ENCODE results near the gene OAS3.
"Not testable (repeated sequence)": the region's sequence is repeated elsewhere in the genome, so short reads cannot be mapped to it uniquely, and the experiment has no call there.

Gene OAS3, protein sequence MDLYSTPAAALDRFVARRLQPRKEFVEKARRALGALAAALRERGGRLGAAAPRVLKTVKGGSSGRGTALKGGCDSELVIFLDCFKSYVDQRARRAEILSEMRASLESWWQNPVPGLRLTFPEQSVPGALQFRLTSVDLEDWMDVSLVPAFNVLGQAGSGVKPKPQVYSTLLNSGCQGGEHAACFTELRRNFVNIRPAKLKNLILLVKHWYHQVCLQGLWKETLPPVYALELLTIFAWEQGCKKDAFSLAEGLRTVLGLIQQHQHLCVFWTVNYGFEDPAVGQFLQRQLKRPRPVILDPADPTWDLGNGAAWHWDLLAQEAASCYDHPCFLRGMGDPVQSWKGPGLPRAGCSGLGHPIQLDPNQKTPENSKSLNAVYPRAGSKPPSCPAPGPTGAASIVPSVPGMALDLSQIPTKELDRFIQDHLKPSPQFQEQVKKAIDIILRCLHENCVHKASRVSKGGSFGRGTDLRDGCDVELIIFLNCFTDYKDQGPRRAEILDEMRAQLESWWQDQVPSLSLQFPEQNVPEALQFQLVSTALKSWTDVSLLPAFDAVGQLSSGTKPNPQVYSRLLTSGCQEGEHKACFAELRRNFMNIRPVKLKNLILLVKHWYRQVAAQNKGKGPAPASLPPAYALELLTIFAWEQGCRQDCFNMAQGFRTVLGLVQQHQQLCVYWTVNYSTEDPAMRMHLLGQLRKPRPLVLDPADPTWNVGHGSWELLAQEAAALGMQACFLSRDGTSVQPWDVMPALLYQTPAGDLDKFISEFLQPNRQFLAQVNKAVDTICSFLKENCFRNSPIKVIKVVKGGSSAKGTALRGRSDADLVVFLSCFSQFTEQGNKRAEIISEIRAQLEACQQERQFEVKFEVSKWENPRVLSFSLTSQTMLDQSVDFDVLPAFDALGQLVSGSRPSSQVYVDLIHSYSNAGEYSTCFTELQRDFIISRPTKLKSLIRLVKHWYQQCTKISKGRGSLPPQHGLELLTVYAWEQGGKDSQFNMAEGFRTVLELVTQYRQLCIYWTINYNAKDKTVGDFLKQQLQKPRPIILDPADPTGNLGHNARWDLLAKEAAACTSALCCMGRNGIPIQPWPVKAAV

GRCh38 chr12:112937741-112938719, at the start of gene OAS3:
Gene OAS3, plus strand, starts transcription at chr12:112938474. Its CDS starts 57 bp downstream, at chr12:112938531.
- peak; percentile 33 for DNase-seq

GRCh38 chr12:112891093-112892024, 46.9 kb upstream of the OAS3 start:
- no peak for DNase-seq

- no peak for DNase-seq
Observed at GRCh38 chr12:112892856-112893255, 45.4 kb upstream of the OAS3 start.

- no peak for DNase-seq
Observed at GRCh38 chr12:112894128-112894527, 44.1 kb upstream of the OAS3 start.

DNA sequence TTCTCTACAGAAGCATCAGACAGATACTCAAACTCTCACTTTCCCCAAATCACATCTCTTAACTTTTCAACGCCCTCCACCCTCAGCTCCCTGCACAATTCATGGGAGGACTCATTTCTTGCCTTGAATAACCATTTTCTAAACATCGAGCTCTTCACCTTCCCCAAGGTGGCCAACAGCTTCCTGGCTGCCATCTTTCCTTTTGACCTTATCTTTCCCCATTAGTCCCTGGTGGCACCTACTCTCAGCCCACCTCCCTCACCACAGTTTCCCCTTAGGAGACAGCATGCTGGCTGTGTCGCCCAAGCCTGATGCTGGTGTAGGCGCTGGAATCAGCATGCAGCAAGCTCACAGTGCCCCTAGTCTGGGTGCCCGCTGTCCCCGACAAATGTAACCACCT, 39.9 kb upstream of the OAS3 start:
- DNase-seq: no peak

GRCh38 chr12:112900298-112901145, 37.8 kb upstream of the OAS3 start:
- DNase-seq: peak; percentile 15

GRCh38 chr12:112901271-112901670, 37.0 kb upstream of the OAS3 start:
- DNase-seq: no peak

DNA sequence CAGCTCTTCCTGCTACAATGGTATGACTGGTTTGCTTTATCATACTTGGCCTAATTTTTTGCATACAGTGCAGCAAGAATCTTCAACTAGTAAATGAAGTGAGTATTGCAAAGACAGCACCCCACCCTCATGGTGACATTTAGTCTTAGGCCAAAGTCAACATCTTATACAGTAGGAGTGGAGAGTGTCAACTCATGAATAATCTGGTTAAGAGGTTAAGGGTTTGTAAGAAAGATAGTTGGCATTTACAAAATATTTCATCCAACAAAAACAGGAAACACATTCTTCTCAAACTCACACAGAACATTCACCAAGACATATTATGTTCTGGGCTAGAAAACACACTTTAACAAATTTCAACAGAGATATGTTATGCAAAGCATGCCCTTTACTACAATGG, 33.7 kb upstream of the OAS3 start:
- DNase-seq: no peak

- DNase-seq: no peak
Observed at GRCh38 chr12:112905451-112906089, 32.7 kb upstream of the OAS3 start.

DNA sequence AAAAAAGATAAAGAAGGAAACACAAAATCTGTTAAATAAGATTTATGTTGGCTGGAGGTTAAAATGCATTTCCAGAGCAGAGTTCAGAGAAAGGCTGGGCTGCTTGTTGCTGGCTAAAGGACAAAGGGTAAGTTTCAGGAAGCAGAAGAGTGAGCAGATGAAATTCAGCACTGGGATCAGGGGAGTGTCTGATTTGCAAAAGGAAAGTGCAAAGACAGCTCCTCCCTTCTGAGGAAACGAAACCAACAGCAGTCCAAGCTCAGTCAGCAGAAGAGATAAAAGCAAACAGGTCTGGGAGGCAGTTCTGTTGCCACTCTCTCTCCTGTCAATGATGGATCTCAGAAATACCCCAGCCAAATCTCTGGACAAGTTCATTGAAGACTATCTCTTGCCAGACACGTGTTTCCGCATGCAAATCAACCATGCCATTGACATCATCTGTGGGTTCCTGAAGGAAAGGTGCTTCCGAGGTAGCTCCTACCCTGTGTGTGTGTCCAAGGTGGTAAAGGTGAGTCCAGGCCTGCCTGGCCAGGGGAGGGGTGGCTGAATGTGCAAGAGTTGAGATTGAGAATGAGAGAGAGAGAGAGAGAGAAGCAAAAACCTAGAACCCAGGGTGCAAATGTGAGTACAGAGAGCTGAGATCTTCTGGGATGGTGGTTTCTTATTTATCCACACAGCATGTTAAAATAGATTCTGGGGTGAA, 31.4 kb upstream of the OAS3 start, which contains the start of gene OAS1:
Gene OAS1 (plus strand): TSS at position 251 of the 703 bp plus-strand sequence. CDS start 78 bp downstream, at position 329.
- no peak for DNase-seq

DNA sequence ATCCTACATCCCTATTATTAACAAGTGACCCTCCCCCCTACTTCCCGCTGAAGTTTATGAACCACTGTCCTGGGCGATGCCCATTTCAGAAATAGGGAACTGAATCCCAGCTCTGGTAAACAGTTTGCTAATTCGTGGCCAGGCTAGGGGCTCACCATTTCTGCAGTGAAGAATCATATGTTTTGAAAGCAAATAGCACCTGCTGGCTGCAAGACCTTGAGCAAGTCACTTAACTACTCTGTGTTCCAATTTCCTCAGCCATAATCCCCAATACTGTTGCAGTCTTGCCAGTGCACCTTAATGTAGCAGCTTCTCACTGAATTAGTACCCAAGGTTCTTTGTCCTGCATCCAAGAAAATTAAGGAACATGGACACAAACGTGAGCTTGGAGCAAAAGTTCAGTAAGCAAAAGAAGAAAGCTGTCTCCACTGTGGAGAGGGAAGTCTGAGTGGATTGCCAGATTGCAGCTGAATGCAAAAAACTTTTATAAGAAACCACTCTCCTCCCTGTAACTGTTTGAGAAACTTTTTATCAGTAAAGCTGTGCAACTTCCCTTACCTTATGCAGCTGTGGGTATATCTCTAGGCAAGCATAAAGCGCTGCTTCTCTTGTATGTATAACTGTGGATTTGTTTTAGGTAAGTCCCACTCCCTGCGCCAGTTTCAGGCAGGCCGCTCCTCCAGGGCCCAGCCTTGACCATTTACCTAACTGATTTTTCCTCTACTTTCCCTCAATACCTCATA, 30.7 kb upstream of the OAS3 start:
- DNase-seq: no peak

- DNase-seq: peak; percentile 25
Observed at GRCh38 chr12:112908548-112908947, 29.7 kb upstream of the OAS3 start.

DNA sequence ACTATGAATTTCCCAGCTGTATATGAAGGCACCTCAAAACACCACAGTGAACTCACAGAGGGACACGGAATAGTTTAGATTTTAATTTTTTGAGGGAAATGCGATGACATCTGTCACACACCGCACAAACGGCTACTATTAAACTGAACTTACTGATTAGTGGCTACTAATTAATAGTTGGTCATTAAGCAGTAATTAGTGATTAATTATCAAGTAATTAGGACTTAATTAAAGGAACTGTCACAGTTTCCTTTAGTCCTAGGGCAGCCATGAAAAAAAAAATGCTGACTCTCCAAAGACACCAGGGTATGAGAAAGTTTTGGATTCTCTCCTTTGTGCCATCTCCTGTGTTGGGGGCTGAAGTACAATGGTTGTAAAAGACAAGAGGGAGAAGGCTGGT, 28.6 kb upstream of the OAS3 start:
- no peak for DNase-seq

- DNase-seq: no peak
Observed at GRCh38 chr12:112913038-112913688, 25.1 kb upstream of the OAS3 start.

GRCh38 chr12:112913888-112914287, 24.4 kb upstream of the OAS3 start:
- DNase-seq: not testable (repeated sequence)

DNA sequence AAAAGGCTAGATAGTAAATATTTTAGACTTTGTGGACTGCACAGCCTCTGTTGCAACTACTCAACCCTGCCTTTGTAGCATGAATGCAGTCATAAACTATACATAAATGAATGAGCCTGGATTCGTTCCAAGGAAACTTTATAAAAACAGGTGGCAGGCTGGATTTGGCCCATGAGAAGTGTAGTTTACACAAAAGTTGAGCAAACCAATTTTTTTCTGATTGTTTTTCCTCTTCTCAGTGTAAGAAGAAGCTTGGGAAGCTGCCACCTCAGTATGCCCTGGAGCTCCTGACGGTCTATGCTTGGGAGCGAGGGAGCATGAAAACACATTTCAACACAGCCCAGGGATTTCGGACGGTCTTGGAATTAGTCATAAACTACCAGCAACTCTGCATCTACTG, 22.0 kb upstream of the OAS3 start:
- no peak for DNase-seq

DNA sequence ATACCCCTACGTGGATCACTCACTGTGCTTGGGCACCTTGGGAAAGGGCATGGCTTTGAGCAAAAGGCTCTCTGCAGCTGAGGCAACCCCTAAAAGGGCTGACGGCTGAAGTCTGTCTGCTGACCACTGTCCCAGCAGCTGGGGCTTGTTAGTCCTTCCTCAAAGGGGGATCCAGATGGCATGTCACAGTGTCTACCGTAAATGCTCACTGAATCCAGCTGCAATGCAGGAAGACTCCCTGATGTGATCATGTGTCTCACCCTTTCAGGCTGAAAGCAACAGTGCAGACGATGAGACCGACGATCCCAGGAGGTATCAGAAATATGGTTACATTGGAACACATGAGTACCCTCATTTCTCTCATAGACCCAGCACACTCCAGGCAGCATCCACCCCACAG, 19.2 kb upstream of the OAS3 start:
- DNase-seq: no peak

Measured in stimulated activated CD4-positive, alpha-beta T cell treated with anti-CD3 and anti-CD28 coated beads, Interleukin-12 subunit alpha, Interleukin-12 subunit beta, amount 100 ng/mL, for 4 hours (primary cell).